Activated B cell treated with CpG ODN at 0.5 μM for 24 hours (primary cell): Measurements from ENCODE around the gene TBX4. TPM values are rescaled to one million over a fixed set of nuclear protein-coding genes. Genes with fewer than 3 reads are reported as not detected.

Experiments used
- ATAC-seq: fragments of 200-7000 bp; cut with Tn5 transposase; one replicate; pipeline ENCODE4 v1.10.0; 2021; ENCODE audit warnings: low read depth, mild to moderate bottlenecking, moderate library complexity
- CTCF ChIA-PET: fragments of 350-600 bp; sonication (Branson Sonifier 250); formaldehyde crosslinking; loops from one replicate; lab custom pipeline; 2021; ENCODE audit warnings: antibody characterized with exemption; lab: Charles Lee
- POLR2A ChIA-PET: fragments of 350-600 bp; sonication (Branson Sonifier 250); formaldehyde crosslinking; loops from one replicate; lab custom pipeline; 2021; ENCODE audit warnings: antibody characterized with exemption; lab: Charles Lee
- DNase-seq: peaks from one replicate; pipeline ENCODE4 v3.0.0; 2022
- H3K27ac Mint-ChIP-seq: one replicate; pipeline ENCODE4 v1.8.0; 2020; ENCODE audit warnings: mixed read lengths
- H3K27me3 Mint-ChIP-seq: one replicate; pipeline ENCODE4 v1.8.0; 2021; ENCODE audit warnings: mixed read lengths
- H3K36me3 Mint-ChIP-seq: one replicate; pipeline ENCODE4 v1.8.0; 2021; ENCODE audit warnings: low read depth, mixed read lengths
- H3K4me1 Mint-ChIP-seq: one replicate; pipeline ENCODE4 v1.8.0; 2021; ENCODE audit warnings: mixed read lengths
- H3K4me3 Mint-ChIP-seq: one replicate; pipeline ENCODE4 v1.8.0; 2020; ENCODE audit warnings: mild to moderate bottlenecking, mixed read lengths
- H3K9me3 Mint-ChIP-seq: one replicate; pipeline ENCODE4 v1.8.0; 2020; ENCODE audit warnings: mixed read lengths
- intact Hi-C: fragments of 100-400 bp; cut with micrococcal nuclease; formaldehyde crosslinking; loops from one replicate; pipeline ENCODE4 v1.15.1; 2024
- total RNA-seq: library from RNA; stranded (reverse); gene quantifications from 2 replicates; pipeline ENCODE4 v1.2.3, GENCODE V29; 2022
- TF ChIP-seq, protein P1 (sequence below): fragments of 200-600 bp; IDR thresholded peaks from one replicate; pipeline ENCODE4 v1.8.0; 2022; ENCODE audit warnings: antibody characterized with exemption, mild to moderate bottlenecking

Gene TBX4
- not detected in 2 replicates for total RNA-seq

DNA sequence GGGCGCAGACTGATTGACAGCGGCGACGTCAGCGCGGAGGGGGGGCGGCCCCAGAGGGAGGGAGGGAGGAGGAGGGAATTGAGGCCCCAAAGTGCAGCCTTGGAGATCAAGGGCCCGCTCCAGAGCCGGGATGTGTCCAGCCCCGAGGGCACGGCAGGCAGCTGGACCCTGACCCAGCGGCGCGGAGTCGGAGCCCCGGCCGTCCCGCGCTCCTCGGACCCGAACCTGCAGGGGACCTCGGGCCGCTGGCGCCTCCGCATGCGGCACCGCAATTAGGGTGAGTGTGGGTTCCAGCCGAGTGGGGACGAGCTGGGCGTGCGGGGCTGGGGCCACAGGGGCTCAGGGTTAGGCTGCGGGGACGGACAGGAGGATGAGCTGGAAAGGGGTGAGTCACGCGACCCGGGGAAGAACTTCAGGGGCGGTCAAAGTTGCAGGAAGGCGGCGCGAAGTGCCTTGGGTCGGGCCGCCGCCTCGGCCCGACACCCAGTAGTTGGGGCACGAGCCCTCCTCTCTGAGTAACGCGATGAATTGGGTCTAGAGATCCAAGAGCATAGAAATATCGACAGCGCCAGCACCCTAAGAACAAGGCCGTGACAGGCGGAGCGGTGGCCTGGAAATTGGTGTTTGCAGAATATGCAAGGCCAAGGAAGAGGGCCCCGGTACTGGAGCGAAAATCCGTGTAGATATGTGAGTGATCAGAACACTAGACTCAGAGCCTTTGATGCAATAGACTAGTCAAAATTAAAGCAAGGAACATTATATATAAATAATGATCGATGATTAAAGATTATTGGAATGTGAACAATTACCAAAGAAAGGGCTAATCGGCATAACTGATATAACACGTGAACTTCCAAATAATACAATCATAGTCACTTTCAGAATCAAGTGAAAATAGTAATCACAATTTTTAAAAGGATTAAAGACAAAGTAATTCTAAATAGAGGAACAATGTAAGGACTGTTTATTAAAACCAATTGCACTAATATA is at the start of gene TBX4:
Gene TBX4, plus strand, starts transcription at position 122 of the 990 bp plus-strand sequence. CDS start 4,069 bp downstream, outside the sequence.
- no peak within 1 kb of the TSS for H3K27ac Mint-ChIP-seq
- ChIA-PET POLR2A (no interaction called here), CTCF (no interaction called here)
- H3K36me3 Mint-ChIP-seq, result no peaks in the 10 kb centered on the region
- H3K27me3 Mint-ChIP-seq, result peaks cover 61% of the 10 kb centered on the region
- TF ChIP-seq, protein P1, sequence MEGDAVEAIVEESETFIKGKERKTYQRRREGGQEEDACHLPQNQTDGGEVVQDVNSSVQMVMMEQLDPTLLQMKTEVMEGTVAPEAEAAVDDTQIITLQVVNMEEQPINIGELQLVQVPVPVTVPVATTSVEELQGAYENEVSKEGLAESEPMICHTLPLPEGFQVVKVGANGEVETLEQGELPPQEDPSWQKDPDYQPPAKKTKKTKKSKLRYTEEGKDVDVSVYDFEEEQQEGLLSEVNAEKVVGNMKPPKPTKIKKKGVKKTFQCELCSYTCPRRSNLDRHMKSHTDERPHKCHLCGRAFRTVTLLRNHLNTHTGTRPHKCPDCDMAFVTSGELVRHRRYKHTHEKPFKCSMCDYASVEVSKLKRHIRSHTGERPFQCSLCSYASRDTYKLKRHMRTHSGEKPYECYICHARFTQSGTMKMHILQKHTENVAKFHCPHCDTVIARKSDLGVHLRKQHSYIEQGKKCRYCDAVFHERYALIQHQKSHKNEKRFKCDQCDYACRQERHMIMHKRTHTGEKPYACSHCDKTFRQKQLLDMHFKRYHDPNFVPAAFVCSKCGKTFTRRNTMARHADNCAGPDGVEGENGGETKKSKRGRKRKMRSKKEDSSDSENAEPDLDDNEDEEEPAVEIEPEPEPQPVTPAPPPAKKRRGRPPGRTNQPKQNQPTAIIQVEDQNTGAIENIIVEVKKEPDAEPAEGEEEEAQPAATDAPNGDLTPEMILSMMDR, result no peak
- H3K4me3 Mint-ChIP-seq, result peak within 1 kb of the TSS; percentile 48
- no peaks in the 10 kb centered on the region for H3K9me3 Mint-ChIP-seq
- intact Hi-C loops, result loop anchor here (1.0 kb wide), 1 partner anchor 49 kb away; no protein-coding TSS in a partner anchor
- peaks cover 32% of the 10 kb centered on the region for H3K4me1 Mint-ChIP-seq
- no peak for DNase-seq
- ATAC-seq, result no peak

GRCh38 chr17:61402978-61403800 is 49.0 kb upstream of the TBX4 start:
- no peak for DNase-seq

DNA sequence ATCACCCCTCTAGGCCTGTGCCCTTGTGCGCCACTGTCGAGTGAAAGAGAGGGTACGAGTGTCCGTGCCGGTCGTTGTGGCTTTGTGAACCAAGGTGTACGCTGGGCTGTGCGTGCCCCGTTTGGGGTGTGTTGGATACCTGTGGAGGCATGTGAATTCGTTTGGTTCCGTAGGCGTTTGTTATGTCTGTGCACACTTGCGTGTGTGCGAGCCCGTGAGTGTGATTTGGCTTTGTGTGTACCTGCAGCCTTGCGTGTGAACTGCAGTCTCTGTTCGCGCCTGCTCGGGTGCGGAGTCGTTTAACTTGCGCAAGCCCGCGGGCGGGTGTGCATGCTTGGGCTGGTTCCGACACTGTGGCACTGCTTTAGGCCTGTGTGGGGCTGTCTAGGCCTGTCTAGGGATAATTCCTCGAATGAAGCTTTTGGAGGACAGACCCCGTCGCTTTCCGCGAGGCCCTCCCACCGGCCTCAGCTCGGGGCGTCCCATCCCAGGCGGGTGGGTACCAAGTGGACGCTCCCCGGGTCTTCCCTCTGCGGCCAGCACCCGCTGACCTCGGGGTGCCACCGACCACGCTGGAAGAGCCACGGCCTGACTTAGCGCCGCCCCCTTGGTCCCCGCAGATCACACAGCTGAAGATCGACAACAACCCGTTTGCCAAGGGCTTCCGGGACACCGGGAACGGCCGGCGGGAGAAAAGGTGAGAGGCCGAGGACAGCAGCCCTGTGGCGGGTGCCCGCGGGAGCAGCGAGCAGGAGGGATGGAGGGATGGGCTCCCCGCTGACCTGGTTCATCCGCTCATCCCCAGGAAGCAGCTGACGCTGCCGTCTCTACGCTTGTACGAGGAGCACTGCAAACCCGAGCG is 48.2 kb upstream of the TBX4 start:
- intact Hi-C loops, result loop anchor here (1.0 to 10.0 kb wide), 3 partner anchors 8 to 259 kb away; no protein-coding TSS in a partner anchor
- TF ChIP-seq, protein P1, result no peak
- DNase-seq (no peak), ATAC-seq (no peak)
- H3K27ac Mint-ChIP-seq, result no peak overlapping the region
- H3K9me3 Mint-ChIP-seq, result no peaks in the 10 kb centered on the region
- peaks cover 59% of the 10 kb centered on the region for H3K27me3 Mint-ChIP-seq
- ChIA-PET CTCF (interaction anchor here (3.3 kb wide), 1 partner anchor 9 kb away, joined by 14 read pairs; no protein-coding TSS in a partner anchor), POLR2A (no interaction called here)
- no peaks in the 10 kb centered on the region for H3K36me3 Mint-ChIP-seq
- peaks cover 49% of the 10 kb centered on the region for H3K4me1 Mint-ChIP-seq
- H3K4me3 Mint-ChIP-seq, result peak overlapping the region; percentile 73

More at GRCh38 chr17:61402978-61403800, 49.0 kb upstream of the TBX4 start:
- ChIA-PET POLR2A (no interaction called here), CTCF (interaction anchor here (0.6 to 3.3 kb wide), 2 partner anchors 9 to 440 kb away, joined by 4 to 14 read pairs; no protein-coding TSS in a partner anchor)
- Mint-ChIP-seq H3K4me3 (peak overlapping the region; percentile 73), H3K4me1 (peaks cover 48% of the 10 kb centered on the region), H3K27me3 (peaks cover 60% of the 10 kb centered on the region), H3K27ac (no peak overlapping the region), H3K9me3 (no peaks in the 10 kb centered on the region), H3K36me3 (no peaks in the 10 kb centered on the region)
- intact Hi-C loops, result loop anchor here (1.0 to 10.0 kb wide), 3 partner anchors 9 to 258 kb away; no protein-coding TSS in a partner anchor
- peak; percentile 25 for ATAC-seq
- TF ChIP-seq, protein P1, result no peak

GRCh38 chr17:61404663-61404912 is 47.6 kb upstream of the TBX4 start:
- Mint-ChIP-seq H3K27ac (no peak overlapping the region), H3K9me3 (no peaks in the 10 kb centered on the region), H3K36me3 (no peaks in the 10 kb centered on the region), H3K27me3 (peaks cover 58% of the 10 kb centered on the region), H3K4me1 (peaks cover 51% of the 10 kb centered on the region), H3K4me3 (no peak overlapping the region)
- no peak for DNase-seq
- intact Hi-C loops, result loop anchor here (10.0 kb wide), 1 partner anchor 260 kb away; no protein-coding TSS in a partner anchor
- ATAC-seq, result no peak
- ChIA-PET POLR2A (no interaction called here), CTCF (no interaction called here)
- TF ChIP-seq, protein P1, result no peak
